MM.1S (cell line): ENCODE results near the gene NSMF.

Experiments used
- DNase-seq: peaks from one replicate; pipeline ENCODE4 v3.0.0-alpha.2; 2015
- H2AFZ ChIP-seq: fragments of 300-600 bp; sonication (generic); 2 replicates; pipeline ENCODE4 v1.6.0; 2016; ENCODE audit warnings: antibody characterized with exemption, low read length
- H3F3A ChIP-seq: fragments of 300-600 bp; sonication (generic); 2 replicates; pipeline ENCODE4 v1.6.1; 2016; ENCODE audit warnings: mild to moderate bottlenecking, antibody characterized with exemption, low read length, moderate library complexity, mixed read lengths; ENCODE audit not compliant: insufficient read depth
- H3K27ac ChIP-seq: fragments of 300-600 bp; sonication (generic); 2 replicates; pipeline ENCODE4 v1.5.1; 2016; ENCODE audit warnings: mild to moderate bottlenecking, low read length
- H3K27me3 ChIP-seq: fragments of 300-600 bp; sonication (generic); replicated peaks from 2 replicates; pipeline ENCODE4 v1.6.0; 2016; ENCODE audit warnings: low read length; ENCODE audit not compliant: insufficient read depth
- H3K36me3 ChIP-seq: fragments of 300-600 bp; sonication (generic); replicated peaks from 2 replicates; pipeline ENCODE4 v1.6.1; 2016; ENCODE audit warnings: mild to moderate bottlenecking, low read length, mixed read lengths; ENCODE audit not compliant: insufficient read depth
- H3K4me1 ChIP-seq: fragments of 300-600 bp; sonication (generic); 2 replicates; pipeline ENCODE4 v1.6.1; 2016; ENCODE audit warnings: low read length, mixed read lengths
- H3K4me2 ChIP-seq: fragments of 300-600 bp; sonication (generic); 2 replicates; pipeline ENCODE4 v1.6.0; 2016; ENCODE audit warnings: low read depth, low read length
- H3K4me3 ChIP-seq: fragments of 300-600 bp; sonication (generic); 2 replicates; pipeline ENCODE4 v1.5.1; 2016; ENCODE audit warnings: low read length, mixed read lengths
- H3K79me2 ChIP-seq: fragments of 300-600 bp; sonication (generic); 2 replicates; pipeline ENCODE4 v1.6.1; 2016; ENCODE audit warnings: mixed run types, low read length, mixed read lengths
- H3K9ac ChIP-seq: fragments of 300-600 bp; sonication (generic); 2 replicates; pipeline ENCODE4 v1.6.1; 2016; ENCODE audit warnings: low read length, mixed read lengths
- H3K9me2 ChIP-seq: fragments of 300-600 bp; sonication (generic); replicated peaks from 2 replicates; pipeline ENCODE4 v1.6.1; 2016; ENCODE audit warnings: mild to moderate bottlenecking, low read length, mixed read lengths; ENCODE audit not compliant: insufficient read depth
- H3K9me3 ChIP-seq: fragments of 300-600 bp; sonication (generic); replicated peaks from 2 replicates; pipeline ENCODE4 v1.6.1; 2016; ENCODE audit warnings: mild to moderate bottlenecking, low read length, mixed read lengths; ENCODE audit not compliant: insufficient read depth
- H4K20me1 ChIP-seq: fragments of 300-600 bp; sonication (generic); 2 replicates; pipeline ENCODE4 v1.6.1; 2016; ENCODE audit warnings: mild to moderate bottlenecking, low read length, moderate library complexity, mixed read lengths; ENCODE audit not compliant: insufficient read depth
- EZH2 ChIP-seq: fragments of 300-600 bp; sonication (generic); optimal IDR thresholded peaks from 2 replicates; pipeline ENCODE3; 2017; ENCODE audit warnings: low read depth, mild to moderate bottlenecking, antibody characterized with exemption, low read length, mixed read lengths
- EZH2phosphoT487 ChIP-seq: fragments of 300-600 bp; sonication (generic); IDR thresholded peaks from 2 replicates; pipeline ENCODE4 v1.6.1; 2018; ENCODE audit warnings: antibody characterized with exemption, low read length
- TF ChIP-seq, protein P1 (sequence below): fragments of 300-600 bp; sonication (generic); IDR thresholded peaks from 2 replicates; pipeline ENCODE4 v1.5.1; 2016; ENCODE audit warnings: antibody characterized with exemption, low read length, mixed read lengths

Gene NSMF

DNA sequence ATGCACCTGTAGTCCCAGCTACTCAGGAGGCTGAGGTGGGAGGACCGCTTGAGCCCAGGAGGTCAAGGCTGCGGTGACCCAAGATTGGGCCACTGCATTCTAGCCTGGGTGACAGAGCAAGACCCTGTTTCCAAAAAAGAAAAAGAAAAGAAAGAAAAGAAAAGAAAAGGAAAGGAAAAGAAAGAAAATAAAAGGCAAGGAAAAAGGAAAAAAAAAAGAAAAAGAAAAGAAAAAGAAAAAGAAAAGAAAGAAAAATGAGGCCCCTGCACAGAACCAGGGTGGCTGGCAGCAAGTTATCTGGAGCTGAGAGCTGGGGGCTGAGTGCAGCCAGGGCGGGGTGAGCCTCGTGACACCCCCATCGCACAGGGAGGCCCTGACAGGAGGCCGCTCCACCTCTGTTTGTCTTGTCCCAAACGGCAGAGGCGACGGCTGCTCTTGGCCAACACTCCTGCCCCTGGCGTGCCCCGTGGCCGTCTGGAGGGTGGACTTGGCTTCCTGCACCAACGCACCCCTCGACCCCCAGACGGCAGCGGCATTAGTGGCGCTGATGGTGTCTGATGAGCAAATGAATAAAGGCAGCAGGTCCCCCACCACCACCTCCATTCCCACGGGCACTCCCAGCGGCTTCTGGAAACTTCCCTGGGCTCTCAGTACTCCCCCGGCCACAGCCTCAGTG lies 52.9 kb downstream of the NSMF start:
- Histone ChIP-seq H3K9me2 (no peaks in the 10 kb centered on the region), H3K4me3 (no peak overlapping the region), H3K9ac (no peak overlapping the region), H3K4me1 (no peaks in the 10 kb centered on the region), H3F3A (no peaks in the 10 kb centered on the region), H4K20me1 (no peaks in the 10 kb centered on the region), H3K9me3 (no peaks in the 10 kb centered on the region), H3K79me2 (no peaks in the 10 kb centered on the region), H2AFZ (no peak overlapping the region), H3K27ac (no peak overlapping the region), H3K27me3 (no peaks in the 10 kb centered on the region), H3K4me2 (no peak overlapping the region), H3K36me3 (no peaks in the 10 kb centered on the region)
- DNase-seq = no peak
- TF ChIP-seq EZH2phosphoT487 (no peak), EZH2 (no peak)
- TF ChIP-seq, protein P1, sequence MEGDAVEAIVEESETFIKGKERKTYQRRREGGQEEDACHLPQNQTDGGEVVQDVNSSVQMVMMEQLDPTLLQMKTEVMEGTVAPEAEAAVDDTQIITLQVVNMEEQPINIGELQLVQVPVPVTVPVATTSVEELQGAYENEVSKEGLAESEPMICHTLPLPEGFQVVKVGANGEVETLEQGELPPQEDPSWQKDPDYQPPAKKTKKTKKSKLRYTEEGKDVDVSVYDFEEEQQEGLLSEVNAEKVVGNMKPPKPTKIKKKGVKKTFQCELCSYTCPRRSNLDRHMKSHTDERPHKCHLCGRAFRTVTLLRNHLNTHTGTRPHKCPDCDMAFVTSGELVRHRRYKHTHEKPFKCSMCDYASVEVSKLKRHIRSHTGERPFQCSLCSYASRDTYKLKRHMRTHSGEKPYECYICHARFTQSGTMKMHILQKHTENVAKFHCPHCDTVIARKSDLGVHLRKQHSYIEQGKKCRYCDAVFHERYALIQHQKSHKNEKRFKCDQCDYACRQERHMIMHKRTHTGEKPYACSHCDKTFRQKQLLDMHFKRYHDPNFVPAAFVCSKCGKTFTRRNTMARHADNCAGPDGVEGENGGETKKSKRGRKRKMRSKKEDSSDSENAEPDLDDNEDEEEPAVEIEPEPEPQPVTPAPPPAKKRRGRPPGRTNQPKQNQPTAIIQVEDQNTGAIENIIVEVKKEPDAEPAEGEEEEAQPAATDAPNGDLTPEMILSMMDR = no peak

GRCh38 chr9:137405677-137406081 lies 53.5 kb downstream of the NSMF start:
- Histone ChIP-seq H2AFZ (no peak overlapping the region), H3K9me3 (no peaks in the 10 kb centered on the region), H3K27ac (no peak overlapping the region), H3K4me1 (no peaks in the 10 kb centered on the region), H3K4me2 (no peak overlapping the region), H3K9ac (no peak overlapping the region), H3F3A (no peaks in the 10 kb centered on the region), H3K79me2 (no peaks in the 10 kb centered on the region), H3K9me2 (no peaks in the 10 kb centered on the region), H4K20me1 (no peaks in the 10 kb centered on the region), H3K4me3 (no peak overlapping the region), H3K36me3 (no peaks in the 10 kb centered on the region), H3K27me3 (no peaks in the 10 kb centered on the region)
- TF ChIP-seq EZH2 (no peak), EZH2phosphoT487 (no peak)
- TF ChIP-seq, protein P1 = no peak
- no peak for DNase-seq

DNA sequence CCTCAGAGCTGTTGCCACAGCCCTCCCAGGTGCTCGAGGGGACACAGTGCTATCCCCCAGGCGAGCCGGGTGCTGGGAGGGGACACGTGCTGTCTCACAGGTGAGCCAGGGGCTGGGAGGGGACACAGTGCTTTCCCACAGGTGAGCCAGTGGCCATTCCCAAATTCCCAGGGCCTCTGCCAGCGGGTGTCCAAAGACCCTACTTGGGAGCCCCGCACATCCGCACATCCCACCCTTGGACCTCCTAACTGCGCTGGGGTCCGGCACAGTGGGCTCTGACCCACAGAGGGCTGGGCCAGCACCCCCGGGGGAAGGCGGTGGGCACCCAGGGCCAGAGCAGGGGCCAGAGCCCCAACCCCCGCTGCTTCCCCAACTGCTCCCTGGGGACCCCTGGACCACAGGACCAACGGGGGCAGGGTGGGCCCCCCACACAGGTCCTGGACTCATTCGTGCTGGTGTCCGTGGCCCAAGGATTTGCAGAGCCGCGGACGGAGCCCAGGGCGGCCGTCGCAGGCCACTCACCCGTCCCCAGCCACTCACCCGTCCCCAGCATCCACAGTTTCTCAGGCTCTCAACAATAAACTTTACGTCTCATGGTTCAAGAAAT lies 54.1 kb downstream of the NSMF start:
- no peak for DNase-seq
- Histone ChIP-seq H3K9me3 (no peaks in the 10 kb centered on the region), H3F3A (no peaks in the 10 kb centered on the region), H3K9me2 (no peaks in the 10 kb centered on the region), H3K79me2 (no peaks in the 10 kb centered on the region), H3K27me3 (no peaks in the 10 kb centered on the region), H3K4me3 (no peak overlapping the region), H2AFZ (no peak overlapping the region), H3K36me3 (no peaks in the 10 kb centered on the region), H3K27ac (no peak overlapping the region), H3K4me2 (no peak overlapping the region), H3K4me1 (no peaks in the 10 kb centered on the region), H3K9ac (no peak overlapping the region), H4K20me1 (no peaks in the 10 kb centered on the region)
- TF ChIP-seq, protein P1 = no peak
- TF ChIP-seq EZH2phosphoT487 = no peak
- TF ChIP-seq EZH2 = no peak
